Prostate gland (tissue), 2 donors: ENCODE results near the gene CCDC134.
"Not testable (repeated sequence)": the region's sequence is repeated elsewhere in the genome, so short reads cannot be mapped to it uniquely, and the experiment has no call there.

Experiments
- CTCF ChIP-seq, 4 experiments: fragments of 200-600 bp in 2 of 4; fragments of 450-650 bp in 2 of 4; sonication (generic) in 2 of 4; IDR thresholded peaks; 1 replicate in 3 of 4; 2 replicates in 1 of 4; pipeline ENCODE4 v1.5.1; 2016 to 2019; ENCODE audit warnings: antibody characterized with exemption in 4 of 4, mild to moderate bottlenecking in 2 of 4, moderate library complexity in 2 of 4
- POLR2AphosphoS5 ChIP-seq: sonication (generic); formaldehyde crosslinking; IDR thresholded peaks from one replicate; pipeline ENCODE4 v1.6.1; 2017; ENCODE audit warnings: antibody characterized with exemption

GRCh38 chr22:41835462-41835861 lies 35.0 kb downstream of the CCDC134 start:
- TF ChIP-seq CTCF (IDR thresholded peaks at IDR 0.05); POLR2AphosphoS5: not testable (repeated sequence)
